Body of pancreas (tissue), 4 donors: ENCODE results near the gene OR2T10. TPM values are rescaled to one million over a fixed set of nuclear protein-coding genes. Genes with fewer than 3 reads are reported as not detected.
"Not testable (repeated sequence)": the region's sequence is repeated elsewhere in the genome, so short reads cannot be mapped to it uniquely, and the experiment has no call there.

Source experiments
- ATAC-seq: fragments of 150-250 bp; one replicate; pipeline ENCODE4 v1.9.1; 2016
- DNase-seq, 4 donors: peaks; one replicate each; pipeline ENCODE4 v3.0.0-alpha.2; 2019
- H3K27ac ChIP-seq, 4 donors: fragments of 200-600 bp; sonication (generic); 1 replicate in 3 of 4; 2 replicates in 1 of 4; pipeline versions ENCODE4 v1.5.1 to v1.6.1; 2016 to 2019; ENCODE audit warnings: mild to moderate bottlenecking in 1 of 4, mixed read lengths in 1 of 4, moderate library complexity in 1 of 4
- H3K27me3 ChIP-seq, 2 donors: fragments of 200-600 bp; sonication (generic); one replicate each; pipeline ENCODE4 v1.6.0; 2016; ENCODE audit warnings: mild to moderate bottlenecking in 1 of 2
- H3K36me3 ChIP-seq, 2 donors: fragments of 200-600 bp; sonication (generic); replicated peaks in 1 of 2; 2 replicates each; pipeline ENCODE4 v1.5.1; 2016; ENCODE audit warnings: low read depth in 2 of 2; ENCODE audit not compliant: insufficient read depth in 1 of 2
- H3K4me1 ChIP-seq: fragments of 200-600 bp; sonication (generic); one replicate; pipeline ENCODE4 v1.6.0; 2016
- H3K4me3 ChIP-seq, 2 donors: fragments of 200-600 bp; sonication (generic); 1 replicate in 1 of 2; 2 replicates in 1 of 2; pipeline ENCODE4 v1.5.1; 2016 to 2019
- H3K9me3 ChIP-seq, 3 donors: fragments of 200-600 bp; sonication (generic); 1 replicate in 2 of 3; 2 replicates in 1 of 3; pipeline ENCODE4 v1.5.1; 2016
- POLR2A ChIP-seq, 3 donors: fragments of 450-650 bp; IDR thresholded peaks; one replicate each; pipeline ENCODE4 v1.6.1; 2016; ENCODE audit warnings: antibody characterized with exemption in 3 of 3, mild to moderate bottlenecking in 2 of 3
- WGBS, 2 donors: methylation state at CpG; one replicate each; pipeline ENCODE4 v1.1.5; 2017; 5-methylcytosine and 5-hydroxymethylcytosine counted together
- intact Hi-C: fragments of 100-400 bp; cut with DNase I; formaldehyde crosslinking; loops from one replicate; pipeline ENCODE4 v1.15.1; 2023
- total RNA-seq, 2 donors: library from RNA; depleted of rRNA; stranded (reverse); fragments of >200 nt; gene quantifications; one replicate each; pipeline ENCODE4 v1.1.0, GENCODE V29; 2016
- TF ChIP-seq, protein P1 (sequence below), 7 experiments: fragments of 450-650 bp in 4 of 7; fragments of 200-600 bp in 3 of 7; sonication (generic) in 3 of 7; IDR thresholded peaks; one replicate each; pipeline ENCODE4 v1.5.1; 2016 to 2019; ENCODE audit warnings: antibody characterized with exemption in 7 of 7

OR2T10 gene
- total RNA-seq, 2 donors from 2014 or later, result not detected

GRCh38 chr1:248576260-248576980, 21.1 kb downstream of the OR2T10 start:
- no peak overlapping the region for H3K4me3 ChIP-seq
- no peak for DNase-seq
- no peaks in the 10 kb centered on the region for H3K27me3 ChIP-seq
- WGBS, 2 donors, result 50 to 63% methylated on average over 9 of the region's 9 CpGs
- ATAC-seq, result no peak
- no peaks in the 10 kb centered on the region for H3K4me1 ChIP-seq
- no peak overlapping the region for H3K27ac ChIP-seq
- H3K36me3 ChIP-seq, result no peaks in the 10 kb centered on the region
- no peak for TF ChIP-seq POLR2A (IDR thresholded peaks at IDR 0.05)
- TF ChIP-seq, protein P1, sequence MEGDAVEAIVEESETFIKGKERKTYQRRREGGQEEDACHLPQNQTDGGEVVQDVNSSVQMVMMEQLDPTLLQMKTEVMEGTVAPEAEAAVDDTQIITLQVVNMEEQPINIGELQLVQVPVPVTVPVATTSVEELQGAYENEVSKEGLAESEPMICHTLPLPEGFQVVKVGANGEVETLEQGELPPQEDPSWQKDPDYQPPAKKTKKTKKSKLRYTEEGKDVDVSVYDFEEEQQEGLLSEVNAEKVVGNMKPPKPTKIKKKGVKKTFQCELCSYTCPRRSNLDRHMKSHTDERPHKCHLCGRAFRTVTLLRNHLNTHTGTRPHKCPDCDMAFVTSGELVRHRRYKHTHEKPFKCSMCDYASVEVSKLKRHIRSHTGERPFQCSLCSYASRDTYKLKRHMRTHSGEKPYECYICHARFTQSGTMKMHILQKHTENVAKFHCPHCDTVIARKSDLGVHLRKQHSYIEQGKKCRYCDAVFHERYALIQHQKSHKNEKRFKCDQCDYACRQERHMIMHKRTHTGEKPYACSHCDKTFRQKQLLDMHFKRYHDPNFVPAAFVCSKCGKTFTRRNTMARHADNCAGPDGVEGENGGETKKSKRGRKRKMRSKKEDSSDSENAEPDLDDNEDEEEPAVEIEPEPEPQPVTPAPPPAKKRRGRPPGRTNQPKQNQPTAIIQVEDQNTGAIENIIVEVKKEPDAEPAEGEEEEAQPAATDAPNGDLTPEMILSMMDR (IDR thresholded peaks at IDR 0.05), result no peak
- no peaks in the 10 kb centered on the region for H3K9me3 ChIP-seq
- intact Hi-C loops, result no loop called here

DNA sequence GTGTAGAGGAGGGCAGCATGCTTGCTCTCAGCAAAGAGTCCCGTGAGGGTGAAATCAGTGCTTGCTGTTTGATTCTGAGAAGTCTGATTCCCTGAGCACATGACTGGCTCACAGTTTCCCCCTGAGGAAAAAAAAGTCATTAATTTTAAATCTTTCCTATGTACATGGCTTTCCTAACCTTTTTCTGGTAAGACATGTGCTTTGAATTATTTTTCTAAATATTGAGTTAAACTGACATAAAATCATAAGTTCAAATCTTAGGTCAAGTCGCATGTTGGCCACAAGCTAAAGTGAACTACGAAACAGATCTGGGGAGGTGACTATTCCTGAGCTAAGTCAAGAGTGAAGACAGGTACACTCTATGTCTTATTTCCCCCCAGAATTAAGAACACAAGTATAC, 22.8 kb downstream of the OR2T10 start, which contains the start of gene OR2T34:
TSS of gene OR2T34 (minus strand) at position 101 of the 400 bp plus-strand sequence. CDS start at position 101, 0 bp downstream.
- H3K36me3 ChIP-seq, ATAC-seq, H3K9me3 ChIP-seq, DNase-seq, H3K27me3 ChIP-seq, H3K27ac ChIP-seq, H3K4me3 ChIP-seq, H3K4me1 ChIP-seq, intact Hi-C loops: not testable (repeated sequence)
- 73 to 81% methylated on average over 3 of the region's 3 CpGs for WGBS, 2 donors

- ATAC-seq, DNase-seq, H3K9me3 ChIP-seq, H3K36me3 ChIP-seq, H3K27me3 ChIP-seq, H3K27ac ChIP-seq, H3K4me3 ChIP-seq, H3K4me1 ChIP-seq, intact Hi-C loops: not testable (repeated sequence)
- 50 to 76% methylated on average over 2 to 5 of the region's 8 CpGs for WGBS, 2 donors
Observed at GRCh38 chr1:248573856-248574255, 23.6 kb downstream of the OR2T10 start.

DNA sequence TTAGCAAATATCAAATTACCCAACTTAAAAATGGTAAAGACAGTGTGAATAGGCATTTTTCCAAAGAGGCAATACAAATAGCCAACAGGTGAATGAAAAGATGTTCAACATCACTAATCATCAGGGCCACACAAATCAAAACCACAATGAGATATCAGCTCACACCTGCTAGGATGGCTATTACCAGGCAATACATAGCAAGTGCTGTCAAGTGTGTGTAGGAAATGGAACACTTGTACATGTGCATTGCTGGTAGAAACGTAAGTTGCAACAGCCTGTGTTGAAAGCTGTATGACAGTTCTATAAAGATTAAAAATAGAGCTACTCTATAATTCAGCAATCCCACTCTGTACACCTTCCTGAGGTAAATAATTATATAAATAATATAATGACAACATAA, 25.5 kb downstream of the OR2T10 start:
- H3K36me3 ChIP-seq, H3K9me3 ChIP-seq, DNase-seq, intact Hi-C loops, H3K4me3 ChIP-seq, H3K4me1 ChIP-seq, H3K27ac ChIP-seq, H3K27me3 ChIP-seq, ATAC-seq: not testable (repeated sequence)
- no CpG with 5 or more reads among the region's 1 CpG for WGBS, 2 donors

GRCh38 chr1:248570811-248571210, 26.7 kb downstream of the OR2T10 start:
- ATAC-seq, H3K4me3 ChIP-seq, DNase-seq, intact Hi-C loops, H3K4me1 ChIP-seq, H3K27ac ChIP-seq, H3K27me3 ChIP-seq, H3K9me3 ChIP-seq, H3K36me3 ChIP-seq: not testable (repeated sequence)
- 48 to 72% methylated on average over 3 of the region's 3 CpGs for whole genome bisulfite sequencing, 2 donors

- H3K27ac ChIP-seq, DNase-seq, H3K9me3 ChIP-seq, ATAC-seq, H3K36me3 ChIP-seq, H3K4me1 ChIP-seq, H3K4me3 ChIP-seq, intact Hi-C loops, H3K27me3 ChIP-seq: not testable (repeated sequence)
- WGBS, 2 donors, result 16 to 36% methylated on average over 2 of the region's 2 CpGs
Observed at GRCh38 chr1:248569049-248569448, 28.5 kb downstream of the OR2T10 start.

- WGBS, 2 donors, result 51 to 57% methylated on average over 9 to 11 of the region's 11 CpGs
- H3K4me3 ChIP-seq, intact Hi-C loops, H3K27ac ChIP-seq, ATAC-seq, H3K9me3 ChIP-seq, H3K27me3 ChIP-seq, DNase-seq, H3K4me1 ChIP-seq, H3K36me3 ChIP-seq: not testable (repeated sequence)
Observed at GRCh38 chr1:248565530-248566373, 31.7 kb downstream of the OR2T10 start.

- not testable (repeated sequence) for H3K4me1 ChIP-seq
- 30 to 53% methylated on average over 1 to 2 of the region's 3 CpGs for WGBS, 2 donors
Observed at GRCh38 chr1:248562672-248563071, 34.8 kb downstream of the OR2T10 start, which contains the start of gene OR2T29. TSS of gene OR2T29 (minus strand) at chr1:248562772. CDS start at chr1:248559491, 3,281 bp downstream.

GRCh38 chr1:248551027-248551426, 46.5 kb downstream of the OR2T10 start:
- H3K4me3 ChIP-seq, intact Hi-C loops, H3K9me3 ChIP-seq, H3K27me3 ChIP-seq, ATAC-seq, DNase-seq, H3K36me3 ChIP-seq, H3K27ac ChIP-seq, H3K4me1 ChIP-seq: not testable (repeated sequence)
- no CpG with 5 or more reads among the region's 6 CpGs for WGBS, 2 donors

More at GRCh38 chr1:248562672-248563071, 34.8 kb downstream of the OR2T10 start, which contains the start of gene OR2T29:
- H3K27me3 ChIP-seq, H3K4me3 ChIP-seq, H3K36me3 ChIP-seq, H3K9me3 ChIP-seq, ATAC-seq, H3K27ac ChIP-seq, DNase-seq, intact Hi-C loops: not testable (repeated sequence)

DNA sequence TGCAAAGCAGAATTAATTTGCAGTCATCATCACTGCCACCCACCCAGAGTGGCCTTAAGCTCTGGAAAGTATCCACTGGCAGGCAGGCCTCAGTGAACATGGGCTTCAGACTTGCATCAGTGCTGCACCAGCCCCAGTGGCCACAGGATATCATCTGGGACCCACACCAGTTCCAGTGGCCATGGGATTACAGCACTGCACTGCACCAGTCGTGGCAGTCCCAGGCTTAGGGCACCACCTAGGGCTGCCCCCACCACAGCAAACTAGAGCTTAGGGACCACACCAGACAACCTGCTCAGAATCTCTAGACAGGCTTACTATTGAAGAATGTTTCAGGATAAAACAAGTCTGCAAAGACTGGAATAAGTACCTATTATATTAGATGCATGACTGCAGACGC, 50.1 kb downstream of the OR2T10 start:
- intact Hi-C loops, H3K27ac ChIP-seq, H3K4me3 ChIP-seq, ATAC-seq, H3K4me1 ChIP-seq, H3K36me3 ChIP-seq, H3K27me3 ChIP-seq, H3K9me3 ChIP-seq, DNase-seq: not testable (repeated sequence)
- no CpG with 5 or more reads among the region's 2 CpGs for WGBS, 2 donors
